ENCODE results near the gene YY1AP1.
"Not testable (repeated sequence)": the region's sequence is repeated elsewhere in the genome, so short reads cannot be mapped to it uniquely, and the experiment has no call there.

The YY1AP1 gene

GRCh38 chr1:155681776-155682175 lies 6.8 kb downstream of the YY1AP1 start:
- DNase-seq (ENCODE audit: low read depth) = no peak
- no peak overlapping the region for H3K4me3 ChIP-seq (ENCODE audit: low read depth, low read length)
- TF ChIP-seq, protein P1, sequence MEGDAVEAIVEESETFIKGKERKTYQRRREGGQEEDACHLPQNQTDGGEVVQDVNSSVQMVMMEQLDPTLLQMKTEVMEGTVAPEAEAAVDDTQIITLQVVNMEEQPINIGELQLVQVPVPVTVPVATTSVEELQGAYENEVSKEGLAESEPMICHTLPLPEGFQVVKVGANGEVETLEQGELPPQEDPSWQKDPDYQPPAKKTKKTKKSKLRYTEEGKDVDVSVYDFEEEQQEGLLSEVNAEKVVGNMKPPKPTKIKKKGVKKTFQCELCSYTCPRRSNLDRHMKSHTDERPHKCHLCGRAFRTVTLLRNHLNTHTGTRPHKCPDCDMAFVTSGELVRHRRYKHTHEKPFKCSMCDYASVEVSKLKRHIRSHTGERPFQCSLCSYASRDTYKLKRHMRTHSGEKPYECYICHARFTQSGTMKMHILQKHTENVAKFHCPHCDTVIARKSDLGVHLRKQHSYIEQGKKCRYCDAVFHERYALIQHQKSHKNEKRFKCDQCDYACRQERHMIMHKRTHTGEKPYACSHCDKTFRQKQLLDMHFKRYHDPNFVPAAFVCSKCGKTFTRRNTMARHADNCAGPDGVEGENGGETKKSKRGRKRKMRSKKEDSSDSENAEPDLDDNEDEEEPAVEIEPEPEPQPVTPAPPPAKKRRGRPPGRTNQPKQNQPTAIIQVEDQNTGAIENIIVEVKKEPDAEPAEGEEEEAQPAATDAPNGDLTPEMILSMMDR (IDR thresholded peaks at IDR 0.05; ENCODE audit: insufficient read depth, low read depth, low read length, missing control alignments) = no peak

- H3K4me3 ChIP-seq (ENCODE audit: low read depth, low read length) = no peak overlapping the region
- DNase-seq (ENCODE audit: low read depth) = no peak
- TF ChIP-seq, protein P1 (IDR thresholded peaks at IDR 0.05; ENCODE audit: insufficient read depth, low read depth, low read length, missing control alignments) = no peak
Measured at GRCh38 chr1:155680531-155680930, 8.0 kb downstream of the YY1AP1 start.

- DNase-seq (ENCODE audit: low read depth); H3K4me3 ChIP-seq (ENCODE audit: low read depth, low read length): not testable (repeated sequence)
Measured at GRCh38 chr1:155678992-155679391, 9.6 kb downstream of the YY1AP1 start.

DNA sequence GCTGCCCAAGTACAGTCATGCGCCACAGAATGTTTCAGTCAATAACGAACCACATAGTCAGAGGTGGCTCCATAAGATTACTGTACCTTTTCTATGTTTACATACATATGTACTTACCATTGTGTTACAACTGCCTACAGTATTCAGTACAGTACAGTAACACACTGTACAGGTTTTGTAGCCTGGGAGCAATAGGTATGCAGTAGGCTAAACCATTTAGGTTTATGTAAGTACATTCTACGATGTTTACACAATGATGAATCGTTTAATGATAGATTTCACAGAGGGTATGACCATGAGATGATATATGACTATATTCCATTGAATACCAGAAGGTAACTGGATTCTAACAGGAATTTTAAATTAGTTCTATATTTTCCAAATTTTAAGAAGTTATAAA lies 10.5 kb downstream of the YY1AP1 start:
- no peak overlapping the region for H3K4me3 ChIP-seq (ENCODE audit: low read depth, low read length)
- TF ChIP-seq, protein P1 (IDR thresholded peaks at IDR 0.05; ENCODE audit: insufficient read depth, low read depth, low read length, missing control alignments) = no peak
- no peak for DNase-seq (ENCODE audit: low read depth)

DNA sequence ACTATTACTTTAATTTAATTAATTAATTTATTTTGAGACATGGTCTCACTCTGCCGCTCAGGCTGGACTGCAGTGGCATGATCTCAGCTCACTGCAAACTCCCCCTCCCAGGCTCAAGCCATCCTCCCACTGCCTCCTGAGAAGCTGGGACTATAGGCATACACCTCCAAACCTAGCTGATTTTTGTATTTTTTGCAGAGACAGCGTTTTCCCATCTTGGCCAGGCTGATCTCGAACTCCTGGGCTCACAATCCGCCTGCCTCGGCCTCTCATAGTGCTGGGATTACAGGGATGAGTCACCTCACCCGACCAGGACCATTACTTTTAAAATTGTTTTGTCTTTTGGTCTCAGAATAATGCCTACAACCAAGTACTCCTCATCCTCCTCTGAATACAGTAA lies 15.6 kb downstream of the YY1AP1 start:
- H3K4me3 ChIP-seq (ENCODE audit: low read depth, low read length) = no peak overlapping the region
- TF ChIP-seq, protein P1 (IDR thresholded peaks at IDR 0.05; ENCODE audit: insufficient read depth, low read depth, low read length, missing control alignments) = no peak
- DNase-seq (ENCODE audit: low read depth) = no peak

GRCh38 chr1:155671750-155672149 lies 16.8 kb downstream of the YY1AP1 start:
- no peak for DNase-seq (ENCODE audit: low read depth)
- no peak overlapping the region for H3K4me3 ChIP-seq (ENCODE audit: low read depth, low read length)
- TF ChIP-seq, protein P1 (IDR thresholded peaks at IDR 0.05; ENCODE audit: insufficient read depth, low read depth, low read length, missing control alignments) = no peak

DNA sequence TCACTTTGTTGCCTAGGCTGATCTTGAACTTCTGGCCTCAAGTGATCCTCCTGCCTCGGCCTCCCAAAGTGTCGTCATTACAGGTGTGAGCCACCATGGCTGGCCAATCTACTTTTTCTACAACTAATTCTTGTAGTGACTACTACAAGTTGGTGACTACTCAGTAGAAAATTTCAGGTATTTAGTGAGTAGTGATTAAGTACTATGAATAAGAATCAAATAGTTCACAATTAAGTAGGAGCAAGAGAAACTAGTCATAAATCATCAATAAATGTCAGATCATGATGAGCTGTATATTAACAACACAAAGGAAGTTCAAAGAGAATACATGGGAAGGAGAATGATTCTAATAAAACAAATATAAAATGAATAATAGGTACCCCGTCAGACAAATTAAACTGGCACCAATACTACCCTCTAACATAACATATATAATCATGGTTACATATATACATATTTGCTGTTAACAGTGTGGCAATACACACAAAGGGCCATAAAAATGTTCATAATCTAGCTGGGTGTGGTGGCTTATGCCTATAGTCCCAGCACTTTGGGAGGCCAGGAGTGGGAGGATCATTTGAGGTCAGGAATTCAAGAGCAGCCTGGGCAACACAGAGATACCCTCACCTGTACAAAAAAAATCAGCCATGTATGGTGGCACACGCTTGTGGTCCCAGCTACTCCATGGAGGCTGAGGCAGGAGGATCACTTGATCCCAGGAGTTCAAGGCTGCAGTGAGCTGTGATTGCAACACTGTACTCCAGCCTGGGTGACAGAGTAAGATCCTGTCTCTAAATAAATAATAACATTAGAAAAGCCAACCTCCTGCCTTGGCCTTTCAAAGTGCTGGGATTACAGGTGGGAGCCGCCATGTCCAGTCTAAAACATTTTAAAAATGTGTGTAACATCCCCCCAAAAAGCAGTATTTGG lies 19.1 kb downstream of the YY1AP1 start:
- H3K4me3 ChIP-seq (ENCODE audit: low read depth, low read length) = no peak overlapping the region
- TF ChIP-seq, protein P1 (IDR thresholded peaks at IDR 0.05; ENCODE audit: insufficient read depth, low read depth, low read length, missing control alignments) = no peak
- no peak for DNase-seq (ENCODE audit: low read depth)

DNA sequence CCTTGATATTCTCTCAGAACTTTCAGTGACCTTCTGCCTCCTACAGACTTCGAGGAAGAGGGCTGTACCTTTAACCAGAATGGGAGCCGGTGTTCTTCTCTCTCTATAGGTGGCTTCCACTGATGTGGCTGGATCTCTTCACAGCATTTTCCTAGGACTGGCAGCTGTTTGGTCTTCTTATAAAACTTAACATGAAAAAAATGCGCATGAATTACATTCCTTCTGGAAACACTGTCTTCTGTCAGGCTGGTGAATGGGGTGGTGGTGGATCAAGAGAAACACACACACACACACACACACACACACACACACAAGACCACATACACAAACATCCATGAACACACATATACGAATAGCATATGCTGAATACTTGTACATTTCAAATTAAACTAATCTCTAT lies 27.3 kb downstream of the YY1AP1 start:
- H3K4me3 ChIP-seq (ENCODE audit: low read depth, low read length); DNase-seq (ENCODE audit: low read depth): not testable (repeated sequence)
